Lower leg skin (tissue), 3 donors: ENCODE measurements around the gene HNRNPAB.

ENCODE experiments used
- CTCF ChIP-seq, 3 donors: fragments of 450-650 bp; IDR thresholded peaks; one replicate each; pipeline ENCODE4 v1.5.1; 2016; ENCODE audit warnings: antibody characterized with exemption in 3 of 3, mild to moderate bottlenecking in 3 of 3, moderate library complexity in 2 of 3
- POLR2A ChIP-seq, 2 donors: fragments of 450-650 bp; IDR thresholded peaks; one replicate each; pipeline ENCODE4 v1.6.1; 2016 to 2017; ENCODE audit warnings: antibody characterized with exemption in 2 of 2, mild to moderate bottlenecking in 1 of 2, moderate library complexity in 1 of 2

GRCh38 chr5:178160176-178160575 lies 44.2 kb upstream of the HNRNPAB start:
- TF ChIP-seq POLR2A (IDR thresholded peaks at IDR 0.05) (no peak), CTCF (IDR thresholded peaks at IDR 0.05) (no peak)
